GM21367 (cell line): ENCODE results near the gene MT1E.
"Not testable (repeated sequence)": the region's sequence is repeated elsewhere in the genome, so short reads cannot be mapped to it uniquely, and the experiment has no call there.

Experiments used
- ATAC-seq: cut with Tn5 transposase; IDR thresholded peaks from one replicate; pipeline ENCODE4 v1.9.1; 2021; ENCODE audit not compliant: unreplicated experiment

MT1E gene

DNA sequence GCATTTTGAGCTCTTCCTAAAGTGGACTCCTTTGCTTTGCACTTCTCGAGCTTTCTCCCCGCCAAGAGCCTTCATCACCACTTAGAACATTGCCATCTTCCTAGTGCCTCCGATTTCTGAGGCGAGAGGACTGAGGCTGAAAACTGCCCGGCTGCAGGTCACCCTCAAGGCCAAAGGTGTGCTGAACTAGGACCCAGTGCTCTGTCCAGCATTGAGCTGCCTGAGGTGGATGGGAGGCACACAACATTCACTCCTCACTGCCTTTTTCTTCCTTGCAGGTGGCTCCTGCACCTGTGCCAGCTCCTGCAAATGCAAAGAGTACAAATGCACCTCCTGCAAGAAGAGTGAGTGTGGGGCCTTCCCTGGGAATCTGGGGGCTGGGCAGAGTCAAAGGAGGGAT, 18.3 kb downstream of the MT1E start:
- ATAC-seq: no peak

DNA sequence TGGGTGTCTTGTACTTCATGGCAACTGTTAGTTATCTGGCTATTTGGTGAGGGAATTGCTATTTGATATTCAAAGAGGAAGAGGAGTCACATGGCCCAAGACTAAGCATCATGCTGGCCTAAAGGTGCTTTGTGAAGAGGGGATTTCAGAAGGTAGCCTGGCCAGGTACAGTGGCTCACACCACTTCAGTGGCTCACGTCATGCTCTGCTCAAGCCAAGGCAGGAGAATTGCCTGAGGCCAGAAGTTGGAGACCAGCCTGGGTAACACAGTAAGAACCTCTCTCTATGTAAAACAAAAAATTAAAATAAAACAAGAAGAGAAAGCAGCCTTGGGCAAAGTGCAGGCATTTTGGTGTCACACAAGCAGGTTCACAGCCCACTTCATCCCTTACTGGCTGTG, 19.7 kb downstream of the MT1E start:
- no peak for ATAC-seq

GRCh38 chr16:56645838-56646237, 20.3 kb downstream of the MT1E start:
- ATAC-seq: no peak

- ATAC-seq: no peak
These were observed 22.3 kb downstream of the MT1E start for GRCh38 chr16:56647641-56648431.

GRCh38 chr16:56649271-56649670, 23.7 kb downstream of the MT1E start:
- ATAC-seq: no peak

DNA sequence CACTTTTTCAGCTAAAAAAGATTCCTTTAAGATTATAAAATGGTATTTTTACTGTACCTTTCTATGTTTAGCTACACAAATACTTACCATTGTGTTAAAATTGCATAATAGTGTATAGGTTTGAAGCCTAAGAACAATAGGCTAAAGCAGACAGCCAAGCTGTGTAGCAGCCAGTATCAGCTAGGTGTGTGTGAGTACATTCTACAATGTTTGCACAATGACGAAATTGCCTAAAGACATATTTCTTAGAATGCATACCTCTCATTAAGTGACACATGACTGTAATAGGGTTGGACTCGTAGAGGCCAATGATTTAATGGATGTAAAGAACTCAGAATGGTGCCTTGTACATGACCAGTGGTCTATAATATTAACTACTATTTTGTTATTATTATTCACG, 24.2 kb downstream of the MT1E start:
- no peak for ATAC-seq

DNA sequence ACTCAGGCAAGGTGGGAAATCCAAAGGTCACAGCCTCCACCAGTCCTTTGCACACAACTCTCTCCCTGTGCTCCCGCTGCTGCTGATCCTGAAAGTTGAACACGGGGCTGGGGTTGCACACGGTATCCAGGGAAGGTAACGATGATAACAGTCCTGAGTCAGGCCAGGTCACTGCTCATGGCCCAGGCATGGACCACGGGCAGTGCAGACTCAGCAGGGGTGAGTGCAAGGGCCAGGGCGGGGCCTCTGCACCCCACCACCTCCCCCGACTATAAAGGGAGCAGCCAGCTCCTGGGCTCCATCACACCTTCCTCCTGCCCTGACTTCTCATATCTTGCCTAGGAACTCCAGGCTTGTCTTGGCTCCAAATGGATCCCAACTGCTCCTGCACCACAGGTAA, 26.0 kb downstream of the MT1E start, which contains the start of gene MT1B:
Gene MT1B (plus strand): TSS at position 301 of the 400 bp plus-strand sequence. CDS start 68 bp downstream, at position 369.
- ATAC-seq: no peak

- no peak for ATAC-seq
These were observed 27.0 kb downstream of the MT1E start for GRCh38 chr16:56652600-56652999.

- ATAC-seq: no peak
These were observed 27.6 kb downstream of the MT1E start for GRCh38 chr16:56653218-56653617.

DNA sequence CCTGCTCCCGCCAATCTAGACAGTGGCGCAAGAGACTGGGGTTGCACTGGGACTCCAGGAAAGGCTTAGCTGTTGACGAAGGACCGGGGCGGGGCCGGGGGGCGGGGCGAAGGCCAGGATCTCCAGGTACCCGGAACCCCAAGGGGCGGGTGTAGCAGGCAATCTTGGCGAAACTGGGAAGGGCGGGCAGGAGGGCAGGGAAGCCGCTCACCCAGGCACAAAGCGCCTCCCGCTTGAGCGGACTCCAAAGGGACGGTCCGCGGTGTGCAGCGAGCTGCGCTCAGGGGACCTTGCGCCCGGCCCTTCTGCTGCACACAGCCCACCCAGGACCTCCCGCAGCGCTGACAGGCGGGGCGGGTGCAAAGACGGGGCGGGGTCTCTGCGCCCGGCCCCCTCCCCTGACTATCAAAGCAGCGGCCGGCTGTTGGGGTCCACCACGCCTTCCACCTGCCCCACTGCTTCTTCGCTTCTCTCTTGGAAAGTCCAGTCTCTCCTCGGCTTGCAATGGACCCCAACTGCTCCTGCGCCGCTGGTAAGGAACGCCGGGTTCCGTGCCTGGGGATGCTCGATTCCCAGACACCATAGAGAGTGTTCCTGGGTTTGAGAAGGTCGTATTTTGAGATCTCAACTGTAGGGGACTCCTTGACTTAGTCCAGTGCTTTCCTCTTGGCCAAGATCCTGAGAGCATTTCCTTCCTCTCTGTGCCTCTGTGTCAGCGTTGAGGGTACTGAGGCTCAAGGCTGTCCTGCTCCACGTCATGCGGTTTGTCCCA, 32.2 kb downstream of the MT1E start, which contains the start of gene MT1F:
Gene MT1F (plus strand): TSS at position 405 of the 772 bp plus-strand sequence. CDS start 100 bp downstream, at position 505.
- no peak for ATAC-seq

GRCh38 chr16:56658327-56658875, 32.8 kb downstream of the MT1E start:
- no peak for ATAC-seq

GRCh38 chr16:56662357-56663354, 37.1 kb downstream of the MT1E start:
- ATAC-seq: no peak

DNA sequence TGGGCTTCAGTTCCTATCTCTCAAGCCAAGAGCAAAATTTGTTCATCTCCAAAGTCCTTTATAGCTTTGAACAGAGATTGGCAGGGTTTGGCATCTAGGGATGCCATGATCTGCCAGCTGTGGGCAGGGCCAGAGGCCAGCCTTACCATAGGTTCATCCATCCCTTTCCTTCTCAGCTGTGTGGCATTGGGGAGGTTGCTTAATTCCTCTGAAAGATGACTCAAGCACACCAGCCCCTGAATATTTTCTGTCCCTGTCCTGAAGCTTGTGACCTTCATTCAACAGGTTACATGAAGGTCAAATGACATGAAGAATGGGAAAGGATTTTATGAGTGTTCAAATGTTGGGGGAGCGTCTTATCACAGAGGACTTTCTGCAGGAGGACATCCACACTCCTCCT, 38.9 kb downstream of the MT1E start:
- no peak for ATAC-seq

- not testable (repeated sequence) for ATAC-seq
These were observed 40.0 kb downstream of the MT1E start for GRCh38 chr16:56665286-56666261.

DNA sequence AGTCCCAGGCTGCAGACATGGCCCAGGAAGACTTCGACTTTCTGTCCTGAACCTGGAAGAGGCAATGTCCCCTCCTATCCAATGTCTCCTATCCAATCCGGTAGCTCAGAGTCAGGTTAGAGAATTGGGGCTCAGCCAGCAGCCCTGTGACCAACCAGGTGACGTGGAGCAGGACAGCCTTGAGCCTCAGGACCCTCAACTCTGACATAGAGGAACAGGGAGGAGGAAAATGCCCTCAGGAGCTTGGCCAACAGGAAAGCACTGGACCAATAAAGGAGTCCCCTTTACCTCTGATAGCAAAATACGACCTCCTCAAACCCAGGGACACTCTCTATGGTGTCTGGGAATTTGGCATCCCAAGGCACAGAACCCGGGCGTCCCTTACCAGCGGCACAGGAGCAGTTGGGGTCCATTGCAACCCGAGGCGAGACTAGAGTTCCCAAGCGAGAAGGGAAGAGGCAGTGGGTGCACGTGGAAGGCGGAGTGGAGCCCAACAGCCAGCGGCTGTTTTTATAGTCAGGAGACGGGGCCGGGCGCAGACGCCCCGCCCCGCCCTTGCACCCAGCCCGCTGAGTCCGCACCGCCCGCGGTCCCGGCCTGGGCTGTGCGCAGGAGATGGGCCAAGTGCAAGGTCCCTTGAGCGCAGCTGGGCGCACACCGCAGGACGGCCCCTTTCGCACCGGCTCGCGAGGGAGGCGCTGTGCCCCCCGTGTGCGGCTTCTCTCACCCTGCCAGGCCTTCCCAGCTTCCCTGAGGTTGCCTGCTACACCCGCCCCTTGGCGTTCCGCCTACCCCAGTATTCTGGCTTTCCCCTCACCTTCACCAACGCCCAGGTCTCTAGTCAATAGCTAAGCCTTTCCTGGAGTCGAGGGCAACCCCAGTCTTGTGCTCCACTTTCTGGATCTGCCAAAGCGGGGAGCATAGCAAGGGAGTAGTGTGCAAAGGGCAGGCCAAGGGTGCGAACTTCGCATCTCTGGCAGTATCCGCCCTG, 42.3 kb downstream of the MT1E start, which contains the start of gene MT1G:
Gene MT1G (minus strand): TSS at position 485 of the 991 bp plus-strand sequence. CDS start 72 bp downstream, at position 413.
- no peak for ATAC-seq

DNA sequence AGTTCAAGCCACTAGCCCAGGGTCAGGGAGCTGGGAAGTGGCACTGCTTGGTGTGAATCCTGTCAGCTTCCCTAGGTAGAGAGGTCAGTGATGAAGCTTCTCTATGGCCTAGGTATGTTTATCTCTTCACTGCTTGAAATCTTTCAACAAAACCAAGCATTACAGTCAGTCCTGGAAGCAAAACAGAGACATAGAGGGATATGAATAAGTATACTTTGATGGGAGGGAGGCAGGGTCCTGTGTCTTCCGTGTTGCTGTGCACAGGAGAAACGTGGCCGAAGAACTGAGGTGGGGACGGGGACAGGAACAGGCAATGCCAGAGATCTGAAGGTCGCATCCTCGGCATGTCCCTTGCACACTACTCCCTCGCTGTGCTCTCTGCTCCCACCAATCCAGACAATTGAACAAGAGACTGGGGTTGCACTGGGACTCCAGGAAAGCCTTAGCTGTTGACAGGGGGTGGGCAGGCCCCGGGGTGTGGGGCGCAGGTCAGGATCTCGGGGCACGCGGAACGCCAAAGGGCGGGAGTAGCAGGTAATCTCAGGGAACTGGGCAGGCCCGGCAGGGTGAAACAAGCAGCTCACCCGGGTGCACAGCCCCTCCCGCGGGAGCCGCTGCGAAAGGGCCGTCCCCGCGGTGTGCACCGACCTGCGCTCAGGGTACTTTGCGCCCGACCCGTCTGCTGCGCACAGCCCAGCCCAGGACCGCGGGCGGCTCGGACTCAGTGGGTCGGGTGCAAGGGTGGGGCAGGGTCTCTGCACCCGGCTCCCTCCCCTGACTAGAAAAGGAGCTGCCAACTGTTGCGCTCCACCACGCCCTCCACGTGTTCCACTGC, 43.6 kb downstream of the MT1E start, which contains the start of gene MT1H:
Gene MT1H (plus strand): TSS at position 810 of the 835 bp plus-strand sequence. CDS start 71 bp downstream, outside the sequence.
- ATAC-seq: no peak
